Measurements from ENCODE around the gene WNK3. TPM values are rescaled to one million over a fixed set of nuclear protein-coding genes. Genes with fewer than 3 reads are reported as not detected.

WNK3 gene
- polyA plus RNA-seq, 1 donor (not counting 4 experiments of a cell fraction or from before 2014, with no cell fraction given) = 0.26 TPM

DNA sequence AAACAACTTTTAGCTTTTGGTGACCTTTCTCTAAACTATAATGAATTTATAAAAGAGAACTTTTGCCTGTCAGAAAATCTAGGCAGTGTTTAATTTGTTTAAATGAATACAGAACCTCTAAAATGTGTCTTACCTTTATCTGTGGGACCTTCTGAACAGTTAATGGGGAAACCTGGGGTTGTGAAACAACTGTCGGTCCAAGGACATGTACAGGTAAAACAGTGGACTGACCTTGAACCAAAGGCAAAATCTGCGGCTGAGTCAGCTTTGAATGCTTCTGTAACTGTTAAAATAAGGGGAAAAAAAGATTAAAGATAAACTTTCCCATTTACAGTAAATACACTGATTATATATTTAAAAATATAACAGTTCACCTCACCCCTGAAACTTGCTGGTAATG, 65.1 kb downstream of the WNK3 start:
- H3K4me1 ChIP-seq (ENCODE audit: control insufficient read depth, extremely low read depth, insufficient read depth, low read length) = no peaks in the 10 kb centered on the region
- H3K9ac ChIP-seq (ENCODE audit: control insufficient read depth, extremely low read depth, insufficient read depth, low read length) = no peak overlapping the region
- H3K27me3 ChIP-seq (ENCODE audit: control insufficient read depth, extremely low read depth, insufficient read depth, low read length) = no peaks in the 10 kb centered on the region
- no peak for FAIRE-seq
- no peaks in the 10 kb centered on the region for H3K9me1 ChIP-seq (ENCODE audit: control insufficient read depth, extremely low read depth, insufficient read depth, low read length)
- H3K79me2 ChIP-seq (ENCODE audit: control insufficient read depth, insufficient read depth, low read length) = no peaks in the 10 kb centered on the region
- H3K4me3 ChIP-seq (ENCODE audit: control insufficient read depth in 2 of 3, extremely low read depth in 1 of 3, insufficient read depth in 2 of 3, low read depth in 1 of 3, low read length in 3 of 3) = no peak overlapping the region
- no peak for DNase-seq (ENCODE audit: low read depth, low spot score)
- H4K20me1 ChIP-seq (ENCODE audit: control insufficient read depth, extremely low read depth, insufficient read depth, low read length) = no peaks in the 10 kb centered on the region
- no peaks in the 10 kb centered on the region for H3K9me3 ChIP-seq (ENCODE audit: control insufficient read depth, low read depth, low read length)
- dilution Hi-C loops (cut with MboI; ENCODE audit: extremely low pct_ligation_motif_present, low sequenced_read_pairs) = no loop called here
- no peaks in the 10 kb centered on the region for H3K36me3 ChIP-seq (ENCODE audit: control insufficient read depth in 2 of 2, extremely low read depth in 1 of 2, insufficient read depth in 2 of 2, low read length in 2 of 2)
- no peak overlapping the region for H3K4me2 ChIP-seq (ENCODE audit: control insufficient read depth, extremely low read depth, insufficient read depth, low read depth, low read length)
- H2AFZ ChIP-seq (ENCODE audit: control insufficient read depth, low read length) = no peak overlapping the region
- TF ChIP-seq, protein P1, sequence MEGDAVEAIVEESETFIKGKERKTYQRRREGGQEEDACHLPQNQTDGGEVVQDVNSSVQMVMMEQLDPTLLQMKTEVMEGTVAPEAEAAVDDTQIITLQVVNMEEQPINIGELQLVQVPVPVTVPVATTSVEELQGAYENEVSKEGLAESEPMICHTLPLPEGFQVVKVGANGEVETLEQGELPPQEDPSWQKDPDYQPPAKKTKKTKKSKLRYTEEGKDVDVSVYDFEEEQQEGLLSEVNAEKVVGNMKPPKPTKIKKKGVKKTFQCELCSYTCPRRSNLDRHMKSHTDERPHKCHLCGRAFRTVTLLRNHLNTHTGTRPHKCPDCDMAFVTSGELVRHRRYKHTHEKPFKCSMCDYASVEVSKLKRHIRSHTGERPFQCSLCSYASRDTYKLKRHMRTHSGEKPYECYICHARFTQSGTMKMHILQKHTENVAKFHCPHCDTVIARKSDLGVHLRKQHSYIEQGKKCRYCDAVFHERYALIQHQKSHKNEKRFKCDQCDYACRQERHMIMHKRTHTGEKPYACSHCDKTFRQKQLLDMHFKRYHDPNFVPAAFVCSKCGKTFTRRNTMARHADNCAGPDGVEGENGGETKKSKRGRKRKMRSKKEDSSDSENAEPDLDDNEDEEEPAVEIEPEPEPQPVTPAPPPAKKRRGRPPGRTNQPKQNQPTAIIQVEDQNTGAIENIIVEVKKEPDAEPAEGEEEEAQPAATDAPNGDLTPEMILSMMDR (optimal IDR thresholded peaks at IDR 0.05 in 1 of 3, IDR thresholded peaks at IDR 0.05 in 1 of 3, conservative IDR thresholded peaks at IDR 0.05 in 1 of 3; ENCODE audit: extremely low read depth in 1 of 3, insufficient read depth in 2 of 3, low read length in 3 of 3) = no peak
- no peak for TF ChIP-seq EZH2 (IDR thresholded peaks at IDR 0.05; ENCODE audit: low read length)
- H3K27ac ChIP-seq (ENCODE audit: control insufficient read depth, insufficient read depth, low read length) = no peak overlapping the region

DNA sequence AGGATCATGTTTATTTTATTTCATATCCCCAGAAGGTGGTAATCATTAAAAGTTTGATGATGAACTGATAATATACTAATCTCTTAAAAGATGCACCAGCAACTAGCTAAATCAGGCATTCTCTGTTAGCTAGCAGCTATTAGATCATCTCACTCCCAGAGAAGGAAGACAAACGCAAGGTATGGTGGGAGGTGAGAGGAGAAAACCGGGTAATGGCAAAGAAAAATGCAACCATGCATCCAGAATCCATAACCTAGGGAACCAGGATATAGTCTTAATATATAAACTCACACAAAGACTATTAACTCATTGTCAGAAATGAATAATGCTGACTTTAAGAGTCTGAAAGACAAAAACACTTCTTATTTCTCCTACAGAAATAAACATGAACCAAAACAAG, 66.1 kb downstream of the WNK3 start:
- TF ChIP-seq, protein P1 (optimal IDR thresholded peaks at IDR 0.05 in 1 of 3, IDR thresholded peaks at IDR 0.05 in 1 of 3, conservative IDR thresholded peaks at IDR 0.05 in 1 of 3; ENCODE audit: extremely low read depth in 1 of 3, insufficient read depth in 2 of 3, low read length in 3 of 3) = no peak
- TF ChIP-seq EZH2 (IDR thresholded peaks at IDR 0.05; ENCODE audit: low read length) = no peak
- DNase-seq (ENCODE audit: low read depth, low spot score) (no peak), FAIRE-seq (no peak)
- Histone ChIP-seq H3K4me2 (ENCODE audit: control insufficient read depth, extremely low read depth, insufficient read depth, low read depth, low read length) (no peak overlapping the region), H3K4me1 (ENCODE audit: control insufficient read depth, extremely low read depth, insufficient read depth, low read length) (no peaks in the 10 kb centered on the region), H3K36me3 (ENCODE audit: control insufficient read depth in 2 of 2, extremely low read depth in 1 of 2, insufficient read depth in 2 of 2, low read length in 2 of 2) (no peaks in the 10 kb centered on the region), H3K27me3 (ENCODE audit: control insufficient read depth, extremely low read depth, insufficient read depth, low read length) (no peaks in the 10 kb centered on the region), H2AFZ (ENCODE audit: control insufficient read depth, low read length) (no peak overlapping the region), H3K9me1 (ENCODE audit: control insufficient read depth, extremely low read depth, insufficient read depth, low read length) (no peaks in the 10 kb centered on the region), H3K27ac (ENCODE audit: control insufficient read depth, insufficient read depth, low read length) (no peak overlapping the region), H3K4me3 (ENCODE audit: control insufficient read depth in 2 of 3, extremely low read depth in 1 of 3, insufficient read depth in 2 of 3, low read depth in 1 of 3, low read length in 3 of 3) (no peak overlapping the region), H3K9ac (ENCODE audit: control insufficient read depth, extremely low read depth, insufficient read depth, low read length) (no peak overlapping the region), H4K20me1 (ENCODE audit: control insufficient read depth, extremely low read depth, insufficient read depth, low read length) (no peaks in the 10 kb centered on the region), H3K9me3 (ENCODE audit: control insufficient read depth, low read depth, low read length) (no peaks in the 10 kb centered on the region), H3K79me2 (ENCODE audit: control insufficient read depth, insufficient read depth, low read length) (no peaks in the 10 kb centered on the region)
- dilution Hi-C loops (cut with MboI; ENCODE audit: extremely low pct_ligation_motif_present, low sequenced_read_pairs) = no loop called here
